Mesothelial cell of epicardium (in vitro differentiated cells): Measurements from ENCODE around the gene TYMS. TPM values are rescaled to one million over a fixed set of nuclear protein-coding genes. Genes with fewer than 3 reads are reported as not detected.

Source experiments
- DNase-seq, 2 experiments: peaks; one replicate each; pipeline ENCODE4 v3.0.0; 2021; ENCODE audit warnings: low spot score in 2 of 2; ENCODE audit not compliant: unreplicated experiment in 2 of 2
- H3K27ac Mint-ChIP-seq: 2 replicates; pipeline ENCODE4 v1.8.0; 2021; ENCODE audit warnings: mixed read lengths
- H3K27me3 Mint-ChIP-seq: 2 replicates; pipeline ENCODE4 v1.8.0; 2021; ENCODE audit warnings: low read depth, mixed read lengths
- H3K36me3 Mint-ChIP-seq: 2 replicates; pipeline ENCODE4 v1.8.0; 2021; ENCODE audit warnings: mixed read lengths
- H3K4me1 Mint-ChIP-seq: 2 replicates; pipeline ENCODE4 v1.8.0; 2021; ENCODE audit warnings: mixed read lengths
- H3K4me3 Mint-ChIP-seq: 2 replicates; pipeline ENCODE4 v1.8.0; 2021; ENCODE audit warnings: mild to moderate bottlenecking, moderate library complexity, mixed read lengths
- H3K9me3 Mint-ChIP-seq: 2 replicates; pipeline ENCODE4 v1.8.0; 2021; ENCODE audit warnings: mixed read lengths
- CTCF ChIP-seq: fragments of 200-600 bp; sonication (generic); IDR thresholded peaks from one replicate; pipeline ENCODE4 v1.5.0; 2021; ENCODE audit warnings: antibody characterized with exemption; ENCODE audit not compliant: unreplicated experiment
- total RNA-seq: library from RNA; stranded (reverse); gene quantifications from 3 replicates; pipeline ENCODE4 v1.2.1, GENCODE V29; 2021

Gene TYMS
- total RNA-seq, 1 donor from 2014 or later: 54.0 TPM

GRCh38 chr18:655445-655844 is 2.0 kb upstream of the TYMS start:
- Mint-ChIP-seq H3K36me3 (peaks cover 5% of the 10 kb centered on the region), H3K4me3 (peak overlapping the region; percentile 45), H3K4me1 (peaks cover 16% of the 10 kb centered on the region), H3K27ac (no peak overlapping the region), H3K9me3 (peaks cover 4% of the 10 kb centered on the region), H3K27me3 (no peaks in the 10 kb centered on the region)
- TF ChIP-seq CTCF: no peak
- DNase-seq: no peak

- H3K27ac Mint-ChIP-seq: peak overlapping the region; percentile 66
- H3K36me3 Mint-ChIP-seq: peaks cover 22% of the 10 kb centered on the region
- peaks cover 16% of the 10 kb centered on the region for H3K4me1 Mint-ChIP-seq
- no peak for TF ChIP-seq CTCF
- peak; percentile 67 to 84 for DNase-seq
- H3K9me3 Mint-ChIP-seq: peaks cover 12% of the 10 kb centered on the region
- H3K27me3 Mint-ChIP-seq: no peaks in the 10 kb centered on the region
- peak overlapping the region; percentile 80 for H3K4me3 Mint-ChIP-seq
Measured at GRCh38 chr18:658001-658946, 821 bp downstream of the TYMS start.

- Mint-ChIP-seq H3K4me1 (peaks cover 16% of the 10 kb centered on the region), H3K27ac (no peak overlapping the region), H3K36me3 (peaks cover 24% of the 10 kb centered on the region), H3K27me3 (no peaks in the 10 kb centered on the region), H3K4me3 (peak overlapping the region; percentile 80), H3K9me3 (peaks cover 12% of the 10 kb centered on the region)
- no peak for TF ChIP-seq CTCF
- no peak for DNase-seq
Measured at GRCh38 chr18:658947-659533, 1.6 kb downstream of the TYMS start.

- Mint-ChIP-seq H3K9me3 (peaks cover 12% of the 10 kb centered on the region), H3K27me3 (no peaks in the 10 kb centered on the region), H3K36me3 (peaks cover 24% of the 10 kb centered on the region), H3K4me1 (peaks cover 16% of the 10 kb centered on the region), H3K4me3 (peak overlapping the region; percentile 80), H3K27ac (no peak overlapping the region)
- no peak for DNase-seq
- no peak for TF ChIP-seq CTCF
Measured at GRCh38 chr18:659597-659996, 2.1 kb downstream of the TYMS start.

- H3K36me3 Mint-ChIP-seq: peaks cover 32% of the 10 kb centered on the region
- no peak for TF ChIP-seq CTCF
- H3K27ac Mint-ChIP-seq: no peak overlapping the region
- H3K27me3 Mint-ChIP-seq: no peaks in the 10 kb centered on the region
- DNase-seq: no peak
- peaks cover 16% of the 10 kb centered on the region for H3K9me3 Mint-ChIP-seq
- H3K4me3 Mint-ChIP-seq: no peak overlapping the region
- H3K4me1 Mint-ChIP-seq: peaks cover 13% of the 10 kb centered on the region
Measured at GRCh38 chr18:662197-662596, 4.7 kb downstream of the TYMS start.
